Astrocyte (in vitro differentiated cells and primary cell): ENCODE data around the gene ZBED1.

Experiments
- CTCF ChIP-seq: IDR thresholded peaks from 2 replicates; pipeline ENCODE4 v1.5.1; 2011; ENCODE audit warnings: low read depth, mild to moderate bottlenecking, inconsistent platforms, low read length, moderate library complexity; ENCODE audit not compliant: insufficient read depth
- EZH2 ChIP-seq: IDR thresholded peaks from 2 replicates; pipeline ENCODE4 v1.6.1; 2012; ENCODE audit warnings: mild to moderate bottlenecking, low read length, inconsistent platforms; ENCODE audit not compliant: insufficient read depth

- TF ChIP-seq CTCF (no peak), EZH2 (no peak)
Observed at GRCh38 chrX:2542826-2543521, 42.2 kb upstream of the ZBED1 start.
